HL-60/S4 (cell line): ENCODE results near the gene TRIM38.
"Not testable (repeated sequence)": the region's sequence is repeated elsewhere in the genome, so short reads cannot be mapped to it uniquely, and the experiment has no call there.

ENCODE experiments used
- in situ Hi-C: fragments of 300-500 bp; cut with MboI; formaldehyde crosslinking; loops from 2 replicates; pipeline ENCODE4 v1.14.3; 2022; ENCODE audit warnings: low sequenced_read_pairs

Gene TRIM38

GRCh38 chr6:25939593-25939992, 23.0 kb upstream of the TRIM38 start:
- in situ Hi-C loops, result no loop called here

GRCh38 chr6:25942561-25943147, 19.9 kb upstream of the TRIM38 start:
- in situ Hi-C loops, result no loop called here

GRCh38 chr6:25943887-25944286, 18.7 kb upstream of the TRIM38 start:
- in situ Hi-C loops, result no loop called here

GRCh38 chr6:25944688-25945574, 17.7 kb upstream of the TRIM38 start:
- in situ Hi-C loops, result no loop called here

GRCh38 chr6:25945738-25946137, 16.9 kb upstream of the TRIM38 start:
- in situ Hi-C loops, result not testable (repeated sequence)

GRCh38 chr6:25946631-25947030, 16.0 kb upstream of the TRIM38 start:
- in situ Hi-C loops, result no loop called here

GRCh38 chr6:25947492-25947891, 15.1 kb upstream of the TRIM38 start:
- in situ Hi-C loops, result not testable (repeated sequence)

GRCh38 chr6:25949695-25950094, 12.9 kb upstream of the TRIM38 start:
- in situ Hi-C loops, result no loop called here

GRCh38 chr6:25950297-25950696, 12.3 kb upstream of the TRIM38 start:
- in situ Hi-C loops, result no loop called here

- in situ Hi-C loops, result no loop called here
Measured at GRCh38 chr6:25951296-25952032, 11.1 kb upstream of the TRIM38 start.

- in situ Hi-C loops, result no loop called here
Measured at GRCh38 chr6:25952535-25952934, 10.1 kb upstream of the TRIM38 start.

- in situ Hi-C loops, result no loop called here
Measured at GRCh38 chr6:25953733-25954132, 8.9 kb upstream of the TRIM38 start.

- in situ Hi-C loops, result no loop called here
Measured at GRCh38 chr6:25954756-25955155, 7.8 kb upstream of the TRIM38 start.

GRCh38 chr6:25956226-25956625, 6.4 kb upstream of the TRIM38 start:
- in situ Hi-C loops, result no loop called here

GRCh38 chr6:25958700-25959162, 3.9 kb upstream of the TRIM38 start:
- in situ Hi-C loops, result no loop called here

GRCh38 chr6:25959890-25960536, 2.6 kb upstream of the TRIM38 start:
- in situ Hi-C loops, result no loop called here

- in situ Hi-C loops, result no loop called here
Measured at GRCh38 chr6:25960734-25961133, 1.9 kb upstream of the TRIM38 start.

- in situ Hi-C loops, result no loop called here
Measured at GRCh38 chr6:25961619-25962148, 918 bp upstream of the TRIM38 start.

GRCh38 chr6:25963426-25964123, 973 bp downstream of the TRIM38 start:
- in situ Hi-C loops, result no loop called here

- in situ Hi-C loops, result no loop called here
Measured at GRCh38 chr6:25965058-25965457, 2.5 kb downstream of the TRIM38 start.
